ENCODE measurements around the gene PTPRN2.

Gene PTPRN2

DNA sequence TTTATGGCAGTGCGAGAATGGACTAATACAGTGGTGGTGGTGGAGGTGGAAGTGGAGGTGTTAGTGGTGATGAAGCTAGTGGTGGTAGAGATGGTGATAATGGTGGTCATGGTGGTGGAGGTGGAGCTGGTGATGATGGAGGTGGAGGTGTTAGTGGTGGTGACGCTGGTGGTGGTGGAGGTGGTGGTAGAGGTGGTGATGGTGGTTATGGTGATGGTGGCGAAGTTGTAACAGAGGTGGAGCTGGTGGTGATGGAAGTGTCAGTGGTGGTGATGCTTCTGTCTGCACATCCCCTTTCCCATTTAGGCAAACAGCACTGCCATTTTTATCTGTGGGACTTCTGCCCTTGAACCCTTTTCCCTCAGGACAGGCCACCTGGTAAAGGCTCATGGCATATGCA, 7.4 kb upstream of the PTPRN2 start:
- no peak overlapping the region for H3K27ac ChIP-seq
- TF ChIP-seq, protein P1, sequence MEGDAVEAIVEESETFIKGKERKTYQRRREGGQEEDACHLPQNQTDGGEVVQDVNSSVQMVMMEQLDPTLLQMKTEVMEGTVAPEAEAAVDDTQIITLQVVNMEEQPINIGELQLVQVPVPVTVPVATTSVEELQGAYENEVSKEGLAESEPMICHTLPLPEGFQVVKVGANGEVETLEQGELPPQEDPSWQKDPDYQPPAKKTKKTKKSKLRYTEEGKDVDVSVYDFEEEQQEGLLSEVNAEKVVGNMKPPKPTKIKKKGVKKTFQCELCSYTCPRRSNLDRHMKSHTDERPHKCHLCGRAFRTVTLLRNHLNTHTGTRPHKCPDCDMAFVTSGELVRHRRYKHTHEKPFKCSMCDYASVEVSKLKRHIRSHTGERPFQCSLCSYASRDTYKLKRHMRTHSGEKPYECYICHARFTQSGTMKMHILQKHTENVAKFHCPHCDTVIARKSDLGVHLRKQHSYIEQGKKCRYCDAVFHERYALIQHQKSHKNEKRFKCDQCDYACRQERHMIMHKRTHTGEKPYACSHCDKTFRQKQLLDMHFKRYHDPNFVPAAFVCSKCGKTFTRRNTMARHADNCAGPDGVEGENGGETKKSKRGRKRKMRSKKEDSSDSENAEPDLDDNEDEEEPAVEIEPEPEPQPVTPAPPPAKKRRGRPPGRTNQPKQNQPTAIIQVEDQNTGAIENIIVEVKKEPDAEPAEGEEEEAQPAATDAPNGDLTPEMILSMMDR (IDR thresholded peaks at IDR 0.05), result no peak
- H3K27me3 ChIP-seq (ENCODE audit: control insufficient read depth, insufficient read depth, low read length), result no peaks in the 10 kb centered on the region
- no peaks in the 10 kb centered on the region for H3K4me1 ChIP-seq
- no peaks in the 10 kb centered on the region for H3K9me3 ChIP-seq (ENCODE audit: control insufficient read depth, low read length)
- H3K4me3 ChIP-seq (ENCODE audit: low read depth, low read length), result no peak overlapping the region
- H3K36me3 ChIP-seq (ENCODE audit: control insufficient read depth, insufficient read depth, low read length), result no peaks in the 10 kb centered on the region
- no peak overlapping the region for H3K4me2 ChIP-seq (ENCODE audit: low read length)
- no peak overlapping the region for H3K9ac ChIP-seq
- no peak overlapping the region for H2AFZ ChIP-seq
- H3K79me2 ChIP-seq, result no peaks in the 10 kb centered on the region

DNA sequence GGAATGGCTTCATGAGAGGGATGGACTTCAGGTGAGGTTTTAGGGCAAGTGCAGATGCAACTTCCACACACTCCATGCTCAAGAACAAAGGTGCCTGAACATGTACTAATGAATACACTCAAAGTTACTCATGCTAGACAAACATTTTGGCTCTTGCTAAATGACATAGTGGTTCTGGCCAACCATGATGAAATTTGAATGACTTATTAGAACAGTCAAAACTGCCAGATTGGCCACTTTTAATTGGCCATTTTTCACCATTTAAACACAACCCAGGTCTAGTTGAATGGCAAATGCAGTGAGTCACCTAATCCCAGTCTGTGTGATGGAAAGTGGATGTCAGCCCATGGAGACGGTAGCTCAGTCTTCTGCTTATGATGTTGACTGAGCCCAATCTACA, 4.9 kb upstream of the PTPRN2 start:
- H3K9me3 ChIP-seq (ENCODE audit: control insufficient read depth, low read length), result no peaks in the 10 kb centered on the region
- no peaks in the 10 kb centered on the region for H3K79me2 ChIP-seq
- H3K4me2 ChIP-seq (ENCODE audit: low read length), result no peak overlapping the region
- H3K9ac ChIP-seq, result no peak overlapping the region
- H3K27ac ChIP-seq, result no peak overlapping the region
- no peak overlapping the region for H3K4me3 ChIP-seq (ENCODE audit: low read depth, low read length)
- H3K4me1 ChIP-seq, result no peaks in the 10 kb centered on the region
- H3K27me3 ChIP-seq (ENCODE audit: control insufficient read depth, insufficient read depth, low read length), result no peaks in the 10 kb centered on the region
- H2AFZ ChIP-seq, result no peak overlapping the region
- H3K36me3 ChIP-seq (ENCODE audit: control insufficient read depth, insufficient read depth, low read length), result no peaks in the 10 kb centered on the region
- TF ChIP-seq, protein P1 (IDR thresholded peaks at IDR 0.05), result no peak

DNA sequence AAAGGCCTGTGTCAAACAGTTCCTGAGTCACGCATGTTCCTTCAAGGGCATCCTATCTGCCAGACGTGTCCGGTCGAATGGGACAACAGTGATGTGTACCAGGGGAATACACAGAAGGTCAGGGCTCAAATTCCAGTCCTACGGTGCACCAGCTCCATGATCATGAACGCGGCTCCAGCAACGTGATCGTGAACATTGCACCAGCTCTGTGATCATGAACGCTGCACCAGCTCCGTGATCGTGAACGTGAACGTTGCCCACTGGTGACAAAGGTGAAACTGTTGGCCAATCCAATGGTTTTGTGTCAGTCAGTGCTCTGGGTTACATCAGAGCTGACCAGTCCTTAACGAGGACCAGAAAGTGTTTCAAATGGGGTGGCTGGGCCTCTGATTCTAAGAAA, 4.3 kb upstream of the PTPRN2 start:
- no peak overlapping the region for H3K27ac ChIP-seq
- H3K4me3 ChIP-seq (ENCODE audit: low read depth, low read length), result no peak overlapping the region
- no peak overlapping the region for H2AFZ ChIP-seq
- H3K4me2 ChIP-seq (ENCODE audit: low read length), result no peak overlapping the region
- no peaks in the 10 kb centered on the region for H3K36me3 ChIP-seq (ENCODE audit: control insufficient read depth, insufficient read depth, low read length)
- TF ChIP-seq, protein P1 (IDR thresholded peaks at IDR 0.05), result no peak
- H3K27me3 ChIP-seq (ENCODE audit: control insufficient read depth, insufficient read depth, low read length), result no peaks in the 10 kb centered on the region
- H3K9me3 ChIP-seq (ENCODE audit: control insufficient read depth, low read length), result no peaks in the 10 kb centered on the region
- no peaks in the 10 kb centered on the region for H3K79me2 ChIP-seq
- H3K9ac ChIP-seq, result no peak overlapping the region
- no peaks in the 10 kb centered on the region for H3K4me1 ChIP-seq

DNA sequence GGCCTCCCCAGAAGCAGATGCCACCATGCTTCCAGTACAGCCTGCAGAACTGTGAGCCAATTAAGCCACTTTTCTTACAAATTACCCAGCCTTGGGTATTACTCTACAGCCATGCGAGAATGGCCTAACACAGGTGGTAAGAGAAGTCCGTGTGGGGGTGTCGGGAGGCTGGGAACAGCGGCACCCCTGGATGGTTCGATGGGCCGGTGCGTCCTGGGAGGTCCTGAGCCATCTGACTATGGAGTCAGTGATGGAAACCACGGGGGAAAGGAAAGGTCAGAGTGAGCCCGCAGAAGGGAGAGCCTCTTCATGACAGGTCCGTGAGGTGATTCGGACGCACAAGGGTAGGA, 2.5 kb upstream of the PTPRN2 start:
- Histone ChIP-seq H3K27ac (no peak overlapping the region), H3K36me3 (ENCODE audit: control insufficient read depth, insufficient read depth, low read length) (no peaks in the 10 kb centered on the region), H3K4me1 (no peaks in the 10 kb centered on the region), H3K9ac (no peak overlapping the region), H3K4me3 (ENCODE audit: low read depth, low read length) (no peak overlapping the region), H3K4me2 (ENCODE audit: low read length) (no peak overlapping the region), H3K9me3 (ENCODE audit: control insufficient read depth, low read length) (no peaks in the 10 kb centered on the region), H3K79me2 (no peaks in the 10 kb centered on the region), H3K27me3 (ENCODE audit: control insufficient read depth, insufficient read depth, low read length) (no peaks in the 10 kb centered on the region), H2AFZ (no peak overlapping the region)
- TF ChIP-seq, protein P1 (IDR thresholded peaks at IDR 0.05), result no peak

DNA sequence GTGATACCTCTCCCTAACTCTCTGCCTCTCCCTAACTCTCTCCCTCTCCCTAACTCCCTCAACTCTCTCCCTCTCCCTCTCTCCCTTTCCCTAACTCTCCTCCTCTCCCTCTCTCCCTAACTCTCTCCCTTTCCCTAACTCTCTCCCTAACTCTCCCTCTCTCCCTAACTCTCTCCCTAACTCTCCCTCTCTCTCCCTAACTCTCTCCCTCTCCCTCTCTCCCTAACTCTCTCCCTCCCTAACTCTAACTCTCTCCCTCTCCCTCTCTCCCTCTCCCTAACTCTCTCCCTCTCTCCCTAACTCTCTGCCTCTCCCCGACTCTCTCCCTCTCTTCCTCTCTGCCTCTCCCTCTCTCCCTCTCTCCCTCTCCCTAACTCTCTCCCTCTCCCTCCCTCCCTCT, 2.0 kb upstream of the PTPRN2 start:
- Histone ChIP-seq H3K4me3 (ENCODE audit: low read depth, low read length) (no peak overlapping the region), H2AFZ (no peak overlapping the region), H3K4me1 (no peaks in the 10 kb centered on the region), H3K27me3 (ENCODE audit: control insufficient read depth, insufficient read depth, low read length) (no peaks in the 10 kb centered on the region), H3K27ac (no peak overlapping the region), H3K79me2 (no peaks in the 10 kb centered on the region), H3K9ac (no peak overlapping the region), H3K9me3 (ENCODE audit: control insufficient read depth, low read length) (no peaks in the 10 kb centered on the region), H3K36me3 (ENCODE audit: control insufficient read depth, insufficient read depth, low read length) (no peaks in the 10 kb centered on the region), H3K4me2 (ENCODE audit: low read length) (no peak overlapping the region)
- TF ChIP-seq, protein P1 (IDR thresholded peaks at IDR 0.05), result no peak

Data from parathyroid adenoma (tissue), 2 donors.